Measurements from ENCODE around the gene LHFPL2. TPM values are rescaled to one million over a fixed set of nuclear protein-coding genes. Genes with fewer than 3 reads are reported as not detected.

LHFPL2 gene
- total RNA-seq, 1 donor from 2014 or later: 5.4 TPM

DNA sequence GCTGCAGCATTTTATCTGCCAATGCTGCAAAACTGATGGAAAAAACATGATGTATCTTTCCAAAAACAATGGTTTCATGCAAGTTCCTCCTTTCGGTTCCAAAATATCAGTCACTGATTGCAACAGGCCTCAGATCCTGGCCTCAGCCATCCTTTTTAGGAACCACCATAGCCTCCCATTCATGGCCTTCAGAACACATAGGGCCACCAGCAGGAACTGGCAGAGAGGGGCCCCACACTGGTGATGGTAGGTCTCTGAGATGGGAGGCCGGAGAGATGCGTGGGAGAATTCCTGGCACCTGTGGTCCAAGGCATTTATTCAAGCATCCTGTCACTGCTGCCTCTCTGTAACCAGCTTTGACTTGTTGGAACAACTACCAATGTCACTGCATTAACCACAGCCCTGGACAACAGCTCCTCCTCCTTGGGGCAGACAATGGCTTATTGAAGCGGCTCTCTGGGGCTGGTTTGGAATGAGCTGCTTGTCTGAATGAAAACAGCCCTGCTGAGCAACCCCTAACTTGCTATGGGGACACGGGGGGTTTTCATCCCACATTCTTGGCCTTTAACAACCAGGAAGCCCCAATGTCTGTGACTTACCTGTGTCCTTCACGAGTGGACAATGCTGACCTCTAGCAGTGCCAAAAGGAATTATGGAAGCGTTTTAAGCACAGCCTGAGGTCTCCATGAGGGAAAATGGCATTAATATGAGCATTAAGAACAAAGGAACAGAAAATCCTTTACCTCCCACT, 108.1 kb downstream of the LHFPL2 start:
- DNase-seq: peak; percentile 47
- intact Hi-C loops (cut with micrococcal nuclease): no loop called here
- peak; percentile 65 for ATAC-seq

DNA sequence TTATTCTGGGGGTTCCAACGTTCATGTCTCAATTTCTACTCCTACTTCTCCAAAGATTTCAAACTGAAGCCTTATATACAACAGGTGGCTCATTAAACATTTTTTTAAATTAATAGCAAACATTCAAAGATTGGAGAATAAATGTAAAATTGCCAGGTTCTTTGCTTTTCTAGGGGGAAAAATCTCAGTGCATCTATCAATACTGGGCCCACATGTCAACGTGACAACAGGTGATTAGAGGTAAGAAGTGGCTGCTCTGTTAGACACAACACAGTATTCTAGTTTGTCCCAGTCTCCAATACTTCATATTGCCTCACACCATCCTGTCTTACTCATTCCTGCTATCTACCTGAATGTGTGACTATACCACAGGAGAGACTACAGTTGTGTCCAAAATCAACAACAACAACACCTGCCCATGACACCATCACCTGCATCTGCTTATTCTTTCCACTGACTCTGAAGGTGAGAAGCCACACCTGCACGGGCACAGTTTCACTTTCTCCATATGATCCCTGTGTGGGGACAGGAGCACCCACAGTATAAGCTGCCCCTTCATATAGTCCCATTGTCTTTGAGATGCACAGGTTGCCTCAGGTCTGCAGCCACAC, 110.2 kb downstream of the LHFPL2 start:
- intact Hi-C loops (cut with micrococcal nuclease): loop anchor here (5.0 kb wide), 1 partner anchor 429 kb away; no protein-coding TSS in a partner anchor
- no peak for ATAC-seq
- no peak for DNase-seq

DNA sequence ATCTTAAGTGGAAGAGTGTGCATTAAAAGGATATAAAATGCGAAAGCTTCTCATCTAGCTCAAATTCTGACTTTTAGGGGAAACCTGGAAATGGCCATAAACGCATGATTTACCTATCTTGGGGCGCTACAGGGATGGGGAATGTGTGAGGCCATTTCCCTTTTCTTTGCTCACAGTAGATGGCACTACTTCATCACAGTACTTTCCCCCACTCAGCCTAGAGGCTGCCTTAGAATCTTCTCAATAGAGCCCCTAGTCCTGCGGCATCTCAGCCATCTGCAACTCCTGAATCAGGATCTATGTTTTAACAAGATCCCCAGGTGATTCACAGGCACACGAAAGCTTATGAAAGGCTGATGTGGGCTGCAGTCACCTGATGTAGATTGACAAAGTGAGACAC, 110.8 kb downstream of the LHFPL2 start:
- peak; percentile 66 for ATAC-seq
- DNase-seq: no peak
- intact Hi-C loops (cut with micrococcal nuclease): loop anchor here (5.0 kb wide), 1 partner anchor 429 kb away; no protein-coding TSS in a partner anchor

GRCh38 chr5:78537411-78537810, 111.2 kb downstream of the LHFPL2 start:
- no peak for DNase-seq
- intact Hi-C loops (cut with micrococcal nuclease): loop anchor here (5.0 kb wide), 1 partner anchor 430 kb away; no protein-coding TSS in a partner anchor
- ATAC-seq: no peak

DNA sequence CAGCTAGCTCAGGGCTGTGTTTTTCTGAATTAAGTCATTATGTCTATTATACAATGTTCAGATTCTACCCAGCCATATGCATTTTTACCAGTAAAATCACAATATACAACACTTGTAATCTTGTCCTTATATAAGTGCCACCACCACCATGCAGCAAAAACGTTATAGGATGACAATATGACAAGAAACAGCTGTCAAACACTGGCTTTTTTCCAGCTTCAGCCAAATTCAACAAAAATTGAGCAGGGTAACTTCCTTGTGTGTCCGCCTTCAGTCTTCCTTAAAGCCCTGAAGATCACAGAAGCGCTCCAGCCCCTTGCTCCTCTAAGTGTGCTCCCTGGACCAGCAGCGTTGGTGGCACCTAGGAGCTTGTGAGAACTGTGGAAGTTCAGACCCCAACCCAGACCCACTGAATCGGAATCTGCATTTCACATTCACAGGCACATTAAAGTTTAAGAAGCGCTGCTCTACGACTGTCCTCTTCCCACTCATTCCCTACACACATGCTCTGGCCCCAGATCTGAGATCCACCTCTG, 111.8 kb downstream of the LHFPL2 start:
- intact Hi-C loops (cut with micrococcal nuclease): loop anchor here (5.0 kb wide), 1 partner anchor 431 kb away; no protein-coding TSS in a partner anchor
- no peak for ATAC-seq
- no peak for DNase-seq

GRCh38 chr5:78534905-78535200, 113.7 kb downstream of the LHFPL2 start:
- ATAC-seq: no peak
- DNase-seq: no peak
- intact Hi-C loops (cut with micrococcal nuclease): loop anchor here (5.0 kb wide), 1 partner anchor 432 kb away; no protein-coding TSS in a partner anchor

GRCh38 chr5:78534148-78534904, 114.2 kb downstream of the LHFPL2 start:
- peak; percentile 66 for ATAC-seq
- peak; percentile 64 for DNase-seq
- intact Hi-C loops (cut with micrococcal nuclease): no loop called here

DNA sequence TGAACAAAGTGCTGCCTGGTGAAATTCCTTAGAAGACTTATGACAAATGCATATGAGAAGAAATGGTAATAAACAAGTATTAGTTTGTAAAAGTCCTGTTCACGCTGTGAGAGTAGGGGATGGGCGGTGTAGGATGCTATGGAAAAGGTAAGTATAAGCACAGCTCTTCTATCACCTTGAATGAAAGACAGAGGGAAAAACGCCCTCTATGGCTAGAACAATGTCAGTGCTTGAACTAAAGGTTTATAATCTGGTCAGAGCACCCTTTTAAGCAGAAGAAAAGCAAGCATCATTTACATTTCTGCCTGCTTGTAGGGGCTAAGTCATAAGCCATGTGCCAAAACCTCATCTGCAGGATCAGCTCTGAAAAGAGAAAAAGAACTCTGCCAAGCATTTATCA, 115.2 kb downstream of the LHFPL2 start:
- intact Hi-C loops (cut with micrococcal nuclease): no loop called here
- no peak for DNase-seq
- ATAC-seq: no peak

DNA sequence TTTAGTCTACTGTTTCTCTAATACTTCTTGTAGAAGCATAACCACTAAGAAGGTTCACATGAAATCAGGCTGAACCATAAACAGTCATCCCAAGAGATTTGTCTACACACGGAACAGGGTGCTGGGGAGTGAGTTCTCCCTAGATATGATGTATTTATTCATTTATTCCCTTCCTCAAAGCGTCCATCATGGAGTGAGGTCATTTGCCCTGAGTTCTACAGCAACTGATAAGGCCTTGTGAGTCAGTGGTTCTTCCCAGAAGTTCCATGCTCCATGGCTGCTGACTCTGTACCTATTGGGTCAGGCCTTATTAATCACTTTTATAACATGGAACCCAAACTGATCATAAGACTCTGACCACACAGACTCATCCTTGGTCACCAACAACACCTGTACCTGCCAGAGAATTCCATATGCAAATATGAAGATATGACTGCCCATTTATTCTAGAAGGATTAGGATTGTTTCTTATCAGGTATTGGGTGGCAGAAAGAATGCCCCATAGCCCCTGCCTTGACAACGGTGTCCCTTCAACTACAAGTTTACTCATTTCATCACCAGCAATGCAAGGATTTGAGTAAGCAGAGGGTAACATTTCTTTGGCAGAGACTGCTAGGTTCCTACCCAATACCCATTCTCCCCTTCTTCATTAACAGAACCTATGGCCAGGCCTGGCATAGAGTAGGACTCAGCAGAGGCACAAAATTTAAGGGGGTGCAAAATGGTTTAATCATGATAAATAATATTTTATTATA, 118.1 kb downstream of the LHFPL2 start:
- DNase-seq: no peak
- intact Hi-C loops (cut with micrococcal nuclease): no loop called here
- no peak for ATAC-seq

GRCh38 chr5:78527925-78528324, 120.6 kb downstream of the LHFPL2 start:
- intact Hi-C loops (cut with micrococcal nuclease): no loop called here

DNA sequence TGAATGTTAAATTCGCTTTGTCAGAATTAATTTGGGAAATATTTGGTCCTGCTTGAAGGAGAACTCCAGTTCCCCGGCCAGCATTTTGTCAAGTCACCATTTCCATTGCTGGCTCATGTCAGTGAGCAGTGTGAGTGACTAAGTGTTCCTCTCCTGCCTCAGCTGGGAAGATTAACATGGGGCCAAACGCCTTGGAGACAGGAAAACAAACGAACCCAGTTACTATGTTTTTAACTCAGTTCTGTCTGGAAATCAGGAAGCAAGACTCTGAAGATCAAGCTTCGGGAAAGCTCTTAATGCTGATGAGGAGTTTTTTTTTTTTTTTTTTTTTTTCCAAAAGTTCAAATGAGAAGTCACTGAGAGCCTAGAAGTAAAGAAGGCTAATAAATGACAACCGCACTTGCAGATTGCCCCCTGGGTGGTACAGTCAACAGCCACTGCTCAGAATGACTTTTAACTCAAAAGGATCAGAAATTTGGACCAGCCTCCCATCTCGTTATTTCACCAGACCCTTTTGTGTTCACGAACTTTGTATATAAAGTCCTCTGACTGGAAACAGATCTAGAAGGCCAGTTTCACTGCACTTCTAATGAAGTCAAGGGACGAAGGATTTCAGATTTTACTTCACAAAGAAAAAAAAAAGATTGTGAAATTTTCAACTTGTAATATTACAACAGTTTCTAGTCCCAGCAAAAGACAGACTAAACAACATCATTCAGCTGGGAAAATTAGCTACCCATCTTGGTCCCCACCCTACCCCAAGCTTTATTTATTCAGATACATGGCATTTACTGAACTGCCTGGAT, 121.3 kb downstream of the LHFPL2 start:
- DNase-seq: peak; percentile 53
- ATAC-seq: peak; percentile 93
- intact Hi-C loops (cut with micrococcal nuclease): no loop called here

More at GRCh38 chr5:78527925-78528324, 120.6 kb downstream of the LHFPL2 start:
- ATAC-seq (no peak), DNase-seq (no peak)

DNA sequence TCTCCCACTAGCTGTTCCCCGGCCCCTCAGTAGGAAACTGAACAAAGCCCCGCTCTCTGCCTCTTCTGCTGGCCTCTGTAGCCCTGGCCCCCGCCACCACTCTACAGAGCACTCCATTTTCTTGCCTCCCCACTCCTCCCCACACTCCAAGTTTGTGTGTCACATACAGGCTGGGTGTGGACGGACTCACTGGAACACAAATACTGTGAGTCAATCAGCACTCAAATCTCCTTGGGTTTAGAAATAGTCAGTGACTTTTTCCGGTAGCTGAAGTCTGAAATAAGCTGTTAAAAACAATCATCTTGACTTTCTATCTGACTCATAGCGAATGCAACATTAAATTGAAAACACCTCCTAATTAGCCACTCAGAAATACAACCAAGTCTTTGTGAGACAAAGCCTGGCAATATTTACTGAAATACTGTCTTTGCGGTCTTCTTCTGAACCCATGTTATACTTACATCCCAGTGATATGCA, 122.5 kb downstream of the LHFPL2 start:
- ATAC-seq (peak; percentile 36), DNase-seq (no peak)
- intact Hi-C loops (cut with micrococcal nuclease): no loop called here

- intact Hi-C loops (cut with micrococcal nuclease): no loop called here
- no peak for ATAC-seq
- no peak for DNase-seq
Measured at GRCh38 chr5:78523314-78524193, 125.0 kb downstream of the LHFPL2 start.

DNA sequence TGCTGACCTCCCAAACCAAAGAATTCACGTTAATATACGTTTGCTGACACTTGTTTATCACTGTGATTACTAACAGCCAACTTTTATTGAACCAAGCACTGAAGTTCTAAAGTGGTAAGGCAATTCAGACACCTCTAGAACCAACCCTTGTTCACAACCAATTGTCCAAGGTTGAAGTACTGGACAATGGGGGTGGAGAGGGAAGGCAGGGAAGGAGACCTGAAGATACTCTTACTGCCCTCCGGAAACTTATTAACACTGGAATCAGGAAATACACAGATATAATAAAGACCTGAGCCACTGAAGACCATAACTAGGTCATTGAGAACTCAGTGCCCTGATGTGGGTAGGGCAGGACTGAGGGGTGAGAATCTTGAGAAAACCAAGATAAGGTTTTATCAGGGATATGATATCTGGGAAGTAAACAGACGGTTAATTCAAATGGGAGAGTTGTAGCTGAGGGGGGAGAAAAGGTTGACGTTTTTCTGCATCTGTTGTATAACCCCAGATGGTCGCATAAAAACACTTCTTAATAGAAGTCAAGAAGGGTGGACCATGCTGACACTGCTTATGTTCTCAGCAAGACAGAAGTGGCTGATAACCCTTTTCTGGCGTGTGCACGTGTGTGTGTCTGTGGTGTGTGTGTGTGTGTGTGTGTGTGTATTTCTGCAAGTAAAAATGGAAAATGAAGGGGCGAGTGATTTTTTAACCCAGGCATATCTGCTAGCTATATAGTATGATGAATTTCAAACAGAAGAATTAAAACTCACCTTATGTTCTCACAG, 125.9 kb downstream of the LHFPL2 start:
- no peak for DNase-seq
- intact Hi-C loops (cut with micrococcal nuclease): no loop called here
- no peak for ATAC-seq

DNA sequence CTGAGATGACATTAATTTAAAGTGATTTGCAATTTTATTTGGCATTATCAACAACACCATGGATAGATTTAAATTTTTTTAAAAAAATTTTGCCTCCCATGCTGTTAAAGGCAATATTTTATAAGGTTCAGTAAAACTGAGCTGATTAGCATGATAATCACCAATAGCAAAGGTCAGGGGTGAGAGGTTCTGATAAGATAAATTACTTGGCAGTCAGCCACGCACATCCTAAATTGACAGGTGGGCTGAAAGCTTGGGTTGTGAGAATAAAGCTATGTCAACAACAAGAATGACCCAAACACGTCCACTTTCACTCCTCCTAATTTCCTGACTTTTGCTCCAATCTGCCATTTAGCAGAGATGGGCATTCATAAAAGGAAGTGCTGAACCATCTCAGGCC, 127.1 kb downstream of the LHFPL2 start:
- no peak for DNase-seq
- ATAC-seq: no peak

DNA sequence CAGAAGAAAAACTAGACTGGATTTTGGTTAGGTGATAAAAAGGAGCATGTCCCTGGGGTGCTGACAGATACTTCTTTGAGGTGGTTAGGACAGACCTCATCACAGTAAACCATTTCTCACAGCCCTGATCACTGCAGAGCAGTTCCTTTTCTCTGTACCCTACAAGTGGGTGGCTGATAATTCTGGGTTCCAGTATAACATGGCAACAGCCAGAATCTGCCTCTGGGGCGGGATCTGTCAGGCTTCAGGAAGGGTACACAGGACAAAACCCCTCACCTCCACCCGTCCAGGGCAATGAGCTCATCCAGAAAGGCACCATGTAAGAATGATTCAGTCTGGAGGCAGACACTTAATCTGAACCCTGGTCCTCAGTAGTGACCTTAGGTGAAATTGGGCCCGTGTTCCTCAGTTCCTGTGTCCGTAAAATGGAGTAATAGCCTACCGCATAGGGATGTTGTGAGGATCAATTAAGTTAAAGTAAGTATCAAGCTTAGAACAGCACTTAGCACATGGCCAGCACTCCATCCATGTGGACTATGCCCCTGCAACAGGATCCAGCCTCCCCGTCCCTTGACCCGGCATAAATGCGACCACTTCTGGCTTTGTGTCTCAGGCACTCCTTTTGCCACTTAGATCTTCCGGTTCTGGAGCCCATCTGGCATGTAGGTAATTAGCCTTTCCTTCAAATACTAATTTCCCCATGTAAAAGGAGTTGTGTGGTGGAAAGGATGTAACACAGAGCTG, 129.2 kb downstream of the LHFPL2 start:
- no peak for DNase-seq
- peak; percentile 9 for ATAC-seq
- intact Hi-C loops (cut with micrococcal nuclease): no loop called here

More for the DNA sequence above, 127.1 kb downstream of the LHFPL2 start:
- intact Hi-C loops (cut with micrococcal nuclease): no loop called here

Data from left ventricle myocardium superior (tissue), 1 donor.